Measurements from ENCODE around the gene CCND1.

DNA sequence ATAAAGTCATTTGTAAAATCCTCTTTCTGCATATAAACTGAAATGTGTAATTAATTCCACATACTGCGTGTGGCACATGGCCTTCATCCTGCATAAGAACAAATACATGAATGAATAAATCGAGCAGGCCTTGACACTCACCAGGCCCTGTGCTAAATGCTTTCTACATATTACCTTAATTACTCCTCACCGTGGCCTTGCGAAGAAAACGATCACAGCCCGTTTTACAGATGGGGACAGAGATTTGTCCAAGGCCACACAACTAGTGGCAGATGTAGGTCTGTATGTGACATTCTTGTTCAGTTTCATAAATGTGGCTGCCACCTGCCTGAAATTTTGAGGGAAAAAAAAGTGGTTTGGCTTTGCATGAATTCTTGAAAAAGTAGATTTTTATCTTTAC lies 5.8 kb upstream of the CCND1 start:
- TF ChIP-seq, protein P1, sequence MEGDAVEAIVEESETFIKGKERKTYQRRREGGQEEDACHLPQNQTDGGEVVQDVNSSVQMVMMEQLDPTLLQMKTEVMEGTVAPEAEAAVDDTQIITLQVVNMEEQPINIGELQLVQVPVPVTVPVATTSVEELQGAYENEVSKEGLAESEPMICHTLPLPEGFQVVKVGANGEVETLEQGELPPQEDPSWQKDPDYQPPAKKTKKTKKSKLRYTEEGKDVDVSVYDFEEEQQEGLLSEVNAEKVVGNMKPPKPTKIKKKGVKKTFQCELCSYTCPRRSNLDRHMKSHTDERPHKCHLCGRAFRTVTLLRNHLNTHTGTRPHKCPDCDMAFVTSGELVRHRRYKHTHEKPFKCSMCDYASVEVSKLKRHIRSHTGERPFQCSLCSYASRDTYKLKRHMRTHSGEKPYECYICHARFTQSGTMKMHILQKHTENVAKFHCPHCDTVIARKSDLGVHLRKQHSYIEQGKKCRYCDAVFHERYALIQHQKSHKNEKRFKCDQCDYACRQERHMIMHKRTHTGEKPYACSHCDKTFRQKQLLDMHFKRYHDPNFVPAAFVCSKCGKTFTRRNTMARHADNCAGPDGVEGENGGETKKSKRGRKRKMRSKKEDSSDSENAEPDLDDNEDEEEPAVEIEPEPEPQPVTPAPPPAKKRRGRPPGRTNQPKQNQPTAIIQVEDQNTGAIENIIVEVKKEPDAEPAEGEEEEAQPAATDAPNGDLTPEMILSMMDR (IDR thresholded peaks at IDR 0.05) = no peak
- no peak for TF ChIP-seq POLR2A (IDR thresholded peaks at IDR 0.05)
- TF ChIP-seq EP300 (IDR thresholded peaks at IDR 0.05) = no peak
